GF-D8 (cell line): Measurements from ENCODE around the gene STEAP2.
"Not testable (repeated sequence)": the region's sequence is repeated elsewhere in the genome, so short reads cannot be mapped to it uniquely, and the experiment has no call there.

Experiments
- DNase-seq: peaks from one replicate; lab custom pipeline; 2025; lab: John Stamatoyannopoulos, UW

The STEAP2 gene

DNA sequence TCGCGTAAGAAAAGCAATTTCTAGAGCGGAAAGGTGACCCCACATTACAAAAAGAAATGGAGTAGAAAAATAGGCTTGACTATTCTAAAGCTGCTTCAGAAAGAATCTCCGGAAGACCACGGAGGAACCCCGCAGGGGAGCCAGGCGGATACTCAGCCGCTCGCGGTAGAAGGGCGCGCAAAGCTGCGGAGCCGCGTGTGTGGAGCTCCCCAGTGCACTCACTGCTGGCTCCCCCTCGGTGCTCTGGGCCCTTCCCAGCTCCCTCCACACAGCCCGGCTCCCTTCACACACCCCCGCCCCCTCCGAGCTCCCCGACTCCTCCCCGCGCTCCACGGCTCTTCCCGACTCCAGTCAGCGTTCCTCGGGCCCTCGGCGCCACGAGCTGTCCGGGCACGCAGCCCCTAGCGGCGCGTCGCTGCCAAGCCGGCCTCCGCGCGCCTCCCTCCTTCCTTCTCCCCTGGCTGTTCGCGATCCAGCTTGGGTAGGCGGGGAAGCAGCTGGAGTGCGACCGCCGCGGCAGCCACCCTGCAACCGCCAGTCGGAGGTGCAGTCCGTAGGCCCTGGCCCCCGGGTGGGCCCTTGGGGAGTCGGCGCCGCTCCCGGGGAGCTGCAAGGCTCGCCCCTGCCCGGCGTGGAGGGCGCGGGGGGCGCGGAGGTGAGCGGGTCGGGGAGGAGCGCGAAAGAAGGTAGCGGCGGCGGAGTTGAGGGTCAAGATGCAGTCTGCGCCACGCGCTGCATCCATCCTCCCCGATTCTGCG lies at the start of gene STEAP2:
TSS of gene STEAP2 (plus strand) at position 350 of the 758 bp plus-strand sequence. CDS start 13,343 bp downstream, outside the sequence.
- no peak for DNase-seq

DNA sequence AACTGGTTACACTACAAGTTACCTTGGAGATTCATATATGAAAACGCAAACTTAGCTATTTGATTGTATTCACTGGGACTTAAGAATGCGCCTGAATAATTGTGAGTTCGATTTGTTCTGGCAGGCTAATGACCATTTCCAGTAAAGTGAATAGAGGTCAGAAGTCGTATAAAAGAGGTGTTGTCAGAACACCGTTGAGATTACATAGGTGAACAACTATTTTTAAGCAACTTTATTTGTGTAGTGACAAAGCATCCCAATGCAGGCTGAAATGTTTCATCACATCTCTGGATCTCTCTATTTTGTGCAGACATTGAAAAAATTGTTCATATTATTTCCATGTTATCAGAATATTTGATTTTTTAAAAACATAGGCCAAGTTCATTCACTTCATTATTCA lies 48.0 kb upstream of the STEAP2 start:
- DNase-seq = no peak

DNA sequence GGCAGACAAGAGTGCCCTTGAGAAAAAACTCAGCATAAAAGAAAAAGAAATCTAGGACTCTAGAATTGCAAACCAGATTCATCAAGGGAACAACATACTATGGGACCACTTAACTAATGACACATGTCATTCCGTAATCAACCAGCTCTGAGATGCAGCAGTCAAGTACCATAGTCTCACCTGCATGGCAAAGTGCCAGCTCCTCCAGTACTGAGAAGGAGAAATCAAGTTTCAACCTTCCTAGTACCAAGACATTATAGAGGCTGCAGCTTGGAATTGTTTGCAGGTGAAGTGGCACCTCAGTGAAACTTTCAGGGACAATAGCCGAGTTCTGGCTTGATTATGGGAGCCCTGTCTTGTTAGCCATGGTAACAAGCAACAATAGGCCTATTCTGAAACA lies 45.8 kb upstream of the STEAP2 start:
- no peak for DNase-seq

DNA sequence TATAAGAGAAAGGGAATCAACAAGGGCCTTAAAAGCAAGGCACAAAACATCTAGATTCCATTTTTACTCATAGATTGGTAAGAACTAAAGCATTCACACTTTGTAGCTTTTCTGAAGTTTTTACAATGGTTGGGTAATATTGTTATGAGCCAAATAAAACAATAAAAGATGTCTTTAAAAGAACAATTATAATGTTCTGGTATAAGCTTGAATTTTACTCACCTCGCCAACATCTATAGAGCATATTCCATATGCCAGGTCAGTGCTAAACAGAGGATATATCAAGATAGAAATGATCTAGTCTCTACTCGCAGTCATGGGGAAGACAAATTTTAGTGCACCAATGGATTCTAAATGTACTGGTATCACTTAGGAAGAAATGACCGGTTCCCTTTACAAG lies 45.4 kb upstream of the STEAP2 start:
- no peak for DNase-seq

DNA sequence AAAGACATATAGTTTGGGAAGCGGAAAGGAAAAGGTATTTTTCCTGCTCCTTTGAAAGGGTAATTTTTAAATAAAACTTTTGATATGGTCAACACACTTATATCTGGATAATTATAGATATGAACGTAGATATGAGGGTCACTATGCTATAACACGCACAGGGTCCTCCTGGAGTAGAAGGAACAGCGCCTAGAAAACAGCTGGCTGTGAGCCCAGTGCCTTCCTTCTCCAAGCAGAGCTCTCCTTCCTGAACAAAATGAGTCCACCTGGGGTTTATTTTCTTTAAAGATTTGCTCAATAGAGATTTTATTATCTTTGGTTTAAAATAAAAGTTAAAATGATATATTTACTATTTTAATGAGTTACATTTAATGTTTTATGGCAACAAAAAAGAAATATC lies 44.2 kb upstream of the STEAP2 start:
- no peak for DNase-seq

DNA sequence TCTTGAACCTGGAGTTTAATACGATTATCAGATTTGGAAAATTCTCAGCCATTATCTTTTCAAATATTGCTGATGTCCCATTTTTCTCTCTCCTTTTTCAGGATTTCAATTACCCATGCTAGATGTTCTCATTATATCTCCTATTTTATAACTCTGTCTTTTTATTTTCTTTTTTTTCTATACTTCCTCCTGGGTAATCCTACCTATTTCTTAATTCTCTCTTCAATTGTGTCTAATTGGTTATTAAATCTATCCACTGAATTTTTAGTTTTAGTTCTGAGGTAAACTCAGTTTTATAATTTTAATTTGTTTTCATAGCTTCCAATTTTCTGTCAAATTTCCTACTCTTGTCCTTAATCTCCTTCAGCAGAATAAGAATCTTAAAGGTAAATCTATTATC lies 41.6 kb upstream of the STEAP2 start:
- no peak for DNase-seq

DNA sequence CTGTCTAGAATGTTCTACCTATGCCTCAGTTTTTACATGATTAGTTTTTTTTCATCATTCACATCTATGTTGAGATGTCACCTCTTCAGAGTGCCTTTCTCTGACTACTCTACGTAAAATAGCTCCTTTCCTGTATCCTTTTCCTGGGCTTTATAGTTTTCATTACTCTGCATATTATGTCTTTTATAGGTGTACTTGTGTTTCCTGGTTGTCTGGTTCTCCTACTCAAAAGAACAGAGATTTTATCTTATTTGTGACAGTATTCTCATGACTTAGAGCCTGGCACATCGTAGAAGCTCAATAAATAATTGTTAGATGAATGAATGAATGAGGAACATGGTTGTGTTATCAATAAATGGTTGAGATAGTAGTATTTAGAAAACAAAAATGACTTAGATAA lies 39.4 kb upstream of the STEAP2 start:
- DNase-seq = no peak

DNA sequence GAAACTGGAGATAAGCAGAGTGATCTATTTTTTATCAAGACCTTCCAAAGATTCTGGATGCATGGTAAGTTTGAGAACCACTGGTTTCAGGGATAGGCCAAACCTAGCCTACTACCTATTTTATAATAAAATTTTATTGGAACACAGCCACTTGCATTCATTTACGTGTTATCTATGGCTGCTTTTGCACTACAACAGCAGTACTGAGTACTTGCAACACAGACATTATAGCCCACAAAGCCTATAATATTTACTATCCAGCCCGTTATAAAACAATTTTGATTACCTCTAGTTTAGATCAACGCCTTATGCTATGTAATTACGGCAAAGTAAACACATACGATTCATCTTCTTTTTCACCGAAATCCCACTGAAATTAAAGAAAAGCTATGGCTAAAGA lies 38.9 kb upstream of the STEAP2 start:
- no peak for DNase-seq

DNA sequence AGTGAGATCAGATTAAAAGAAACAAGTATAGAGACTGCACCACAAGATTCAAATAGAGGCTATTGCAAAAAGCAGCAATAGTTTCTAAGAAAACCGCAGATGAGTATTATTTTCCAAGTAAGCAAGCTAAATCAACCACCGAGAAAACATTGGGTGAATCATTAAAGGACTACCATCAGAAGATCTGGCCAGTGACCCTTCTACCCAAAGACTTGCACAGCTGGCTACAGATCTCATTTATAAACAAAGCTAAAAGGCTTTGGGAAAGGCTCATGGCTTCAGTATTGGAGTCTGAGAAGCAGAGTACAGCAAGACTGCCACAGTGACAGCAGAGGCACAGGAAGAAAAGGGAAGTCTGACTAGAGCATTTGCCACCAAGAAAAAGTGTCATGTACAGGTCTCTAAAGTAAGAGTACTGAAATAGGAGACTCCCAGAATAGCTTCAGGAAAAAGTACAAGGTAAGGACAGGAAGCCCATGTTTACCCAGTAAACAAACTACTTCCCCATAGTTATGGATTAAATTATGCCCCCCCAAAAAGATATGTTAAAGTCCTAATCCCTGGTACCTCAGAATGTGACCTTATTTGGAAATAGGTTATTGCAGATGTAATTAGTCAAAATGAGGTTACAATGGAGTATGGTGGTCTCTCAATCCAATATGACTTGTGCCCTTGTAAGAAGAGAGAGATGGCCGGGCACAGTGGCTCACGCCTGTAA lies 38.3 kb upstream of the STEAP2 start:
- no peak for DNase-seq

DNA sequence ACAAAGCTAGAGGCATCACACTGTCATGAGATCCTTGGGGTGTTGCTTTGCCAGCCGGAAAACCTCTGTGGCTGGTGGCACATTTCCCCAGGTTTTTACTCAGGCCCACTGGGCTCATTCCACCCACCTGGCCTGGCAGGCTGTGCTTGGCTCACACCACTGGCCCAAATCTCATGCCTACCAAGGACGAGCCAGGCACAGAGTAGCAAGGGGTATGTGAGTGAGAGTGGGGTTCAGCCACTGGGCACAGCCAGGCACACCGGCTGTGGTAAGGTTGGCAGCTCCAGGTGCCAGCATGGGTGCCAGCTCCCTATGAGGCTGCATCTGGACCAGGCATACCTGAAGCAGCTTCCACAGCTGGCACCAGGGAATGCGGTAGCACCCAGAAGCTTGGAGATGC lies 35.9 kb upstream of the STEAP2 start:
- no peak for DNase-seq

DNA sequence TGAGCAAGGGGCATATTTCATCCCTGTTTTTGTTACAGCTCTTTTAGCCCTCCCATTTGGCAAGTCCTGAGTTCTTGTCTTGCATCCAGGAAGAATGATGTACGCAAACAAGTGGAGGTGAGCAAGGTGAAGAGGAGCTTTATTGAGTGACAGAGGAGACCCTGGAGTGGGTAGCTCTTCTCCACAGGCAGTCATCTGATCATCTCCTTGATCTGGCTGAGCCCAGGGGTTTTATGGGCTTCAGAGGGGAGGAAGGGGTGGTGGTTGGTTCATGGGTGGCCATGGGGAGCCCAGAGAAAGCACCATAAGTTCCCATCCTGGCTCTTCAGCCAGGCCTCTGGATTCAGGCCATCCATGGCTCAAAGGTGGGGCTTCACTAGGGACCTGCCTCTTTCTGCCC lies 35.3 kb upstream of the STEAP2 start:
- DNase-seq = no peak

DNA sequence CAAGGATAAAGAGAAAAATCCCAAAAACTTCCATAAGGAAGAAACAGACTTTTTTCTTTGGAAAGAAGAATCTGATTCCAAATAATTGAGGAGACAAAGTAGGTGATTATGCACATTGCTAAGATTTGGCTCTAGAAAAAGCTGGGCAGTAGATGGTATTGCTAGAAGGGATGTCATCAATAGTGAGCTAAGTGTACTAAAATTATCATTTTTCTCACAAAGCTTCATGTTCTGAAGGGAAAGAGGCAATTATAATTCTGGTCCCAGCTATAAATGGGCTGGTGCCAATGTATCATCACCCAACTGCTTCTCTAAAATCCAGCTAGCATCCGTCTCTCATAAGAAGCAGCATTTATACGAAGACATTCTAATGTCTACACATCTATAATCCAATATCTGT lies 33.4 kb upstream of the STEAP2 start:
- DNase-seq = no peak

DNA sequence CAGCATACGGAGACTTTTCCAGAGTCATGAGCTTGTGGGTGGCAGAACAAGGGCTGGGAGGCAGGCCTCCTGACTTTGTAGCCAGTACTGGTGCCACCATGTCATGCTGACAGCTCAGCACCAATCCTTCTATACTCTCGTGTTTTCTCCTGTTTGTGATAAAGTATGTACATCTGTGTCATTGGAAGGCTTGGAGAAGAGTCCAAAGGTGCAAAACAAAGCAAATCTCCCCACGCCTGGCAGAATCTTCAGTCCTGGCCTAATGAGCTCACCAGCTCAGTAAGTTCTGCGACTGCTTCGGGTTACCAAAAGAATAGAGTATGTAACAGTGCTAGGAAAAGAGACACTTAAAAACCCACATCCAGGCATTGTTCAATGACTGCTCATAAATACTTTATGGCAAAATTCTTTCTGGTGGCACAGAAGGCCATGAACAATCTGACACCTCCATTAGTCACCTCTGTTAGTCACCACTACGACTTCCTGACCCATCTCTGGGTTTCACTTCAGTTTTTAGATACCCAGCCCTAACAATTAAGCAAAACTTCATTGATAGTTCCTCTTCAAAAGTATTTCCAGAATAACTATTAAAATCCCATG lies 32.8 kb upstream of the STEAP2 start:
- DNase-seq = no peak

DNA sequence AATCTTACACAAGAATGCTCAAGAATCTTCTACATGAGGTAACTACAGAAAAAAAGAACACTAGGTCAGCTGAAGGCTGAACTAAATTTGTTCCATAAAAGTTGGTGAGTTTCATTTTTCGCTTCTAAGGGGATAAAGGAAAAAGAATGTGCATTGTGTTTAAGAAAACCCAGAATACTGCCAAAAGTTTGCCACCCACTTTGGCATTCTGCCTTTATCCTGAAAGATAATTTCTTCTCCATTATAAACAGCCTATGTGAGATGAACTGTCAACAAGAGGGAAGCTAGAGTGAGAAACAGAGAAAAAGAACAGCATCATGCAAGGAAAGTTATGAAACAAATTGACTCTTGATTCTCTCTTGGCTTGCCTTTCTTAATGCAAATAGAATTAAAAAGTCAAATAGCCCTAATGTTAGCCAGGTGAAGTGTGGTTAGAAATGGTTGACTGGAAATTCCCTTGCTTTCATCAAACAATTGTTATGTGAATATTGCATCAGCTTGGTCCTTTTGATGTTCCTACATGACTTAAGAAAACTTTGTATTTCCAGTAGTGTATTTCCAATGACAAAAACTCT lies 31.4 kb upstream of the STEAP2 start:
- DNase-seq = no peak

DNA sequence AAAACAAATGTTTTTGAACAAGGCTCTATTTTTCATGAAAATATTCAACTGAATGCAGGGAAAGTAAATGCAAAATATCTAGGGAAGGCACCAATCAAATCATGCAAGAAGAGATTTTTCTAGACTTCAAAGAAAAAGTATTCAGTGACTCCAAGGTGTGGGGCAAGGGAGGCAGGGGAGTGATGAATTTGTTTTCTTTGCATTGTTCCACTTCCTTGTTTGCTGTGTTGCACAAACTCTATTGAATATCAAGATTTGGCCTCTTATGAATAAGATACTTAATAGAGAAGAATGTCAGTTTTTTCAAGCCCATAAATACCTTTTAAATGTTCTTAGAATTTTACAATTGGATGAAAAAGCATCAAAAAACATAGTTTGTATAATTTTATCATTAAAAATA lies 30.9 kb upstream of the STEAP2 start:
- no peak for DNase-seq

DNA sequence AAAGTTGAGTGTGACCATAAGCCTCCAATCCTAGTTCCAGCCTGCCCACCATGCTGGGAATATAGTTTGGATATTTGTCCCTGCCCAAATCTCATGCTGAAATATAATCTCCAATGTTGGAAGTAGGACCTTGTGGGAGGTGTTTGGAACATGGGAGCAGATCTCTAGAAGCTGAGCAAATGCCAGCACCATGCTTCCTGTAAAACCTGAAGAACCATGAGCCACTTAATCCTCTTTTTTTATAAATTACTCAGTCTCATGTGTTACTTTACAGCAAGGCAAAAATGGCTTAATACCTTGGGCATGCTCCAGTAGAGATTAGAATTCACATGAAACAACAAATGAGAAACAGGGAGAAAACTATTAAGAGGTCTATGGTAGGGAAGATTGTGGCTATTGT lies 30.1 kb upstream of the STEAP2 start:
- DNase-seq = no peak

DNA sequence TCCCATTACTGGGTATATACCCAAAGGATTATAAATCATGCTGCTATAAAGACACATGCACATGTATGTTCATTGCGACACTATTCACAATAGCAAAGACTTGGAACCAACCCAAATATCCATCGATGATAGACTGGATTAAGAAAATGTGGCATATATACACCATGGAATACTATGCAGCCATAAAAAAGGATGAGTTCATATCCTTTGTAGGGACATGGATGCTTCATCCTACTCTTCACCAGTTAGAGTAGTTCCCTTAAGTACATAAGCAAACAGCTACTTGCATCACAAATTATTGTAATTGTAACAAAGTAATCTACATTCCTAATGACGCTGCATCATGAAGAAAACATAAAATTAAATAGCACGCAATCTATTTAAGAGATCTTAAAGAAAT lies 25.2 kb upstream of the STEAP2 start:
- not testable (repeated sequence) for DNase-seq

DNA sequence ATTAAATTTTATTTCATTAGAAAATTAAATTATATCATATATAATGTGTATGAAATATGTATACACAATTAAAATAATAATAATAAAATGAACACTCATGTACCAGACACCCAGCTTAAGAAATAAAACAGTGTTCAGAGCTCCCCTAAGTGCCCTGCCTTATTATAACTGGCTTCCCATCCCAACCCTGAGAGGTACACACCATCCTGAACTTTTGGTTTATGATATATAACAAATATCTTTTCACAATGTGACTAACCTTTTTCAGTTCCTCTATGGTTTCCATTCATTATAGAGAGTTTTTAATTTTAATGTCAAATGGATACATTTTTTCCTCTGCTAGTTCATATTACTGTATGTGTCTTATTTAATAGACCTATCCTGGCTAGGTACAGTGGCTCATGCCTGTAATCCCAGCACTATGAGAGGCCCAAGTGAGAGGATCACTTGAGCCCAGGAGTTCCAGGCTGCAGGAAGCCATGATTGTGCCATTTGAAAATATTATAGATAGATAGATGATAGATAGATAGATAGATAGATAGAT lies 24.0 kb upstream of the STEAP2 start:
- no peak for DNase-seq

DNA sequence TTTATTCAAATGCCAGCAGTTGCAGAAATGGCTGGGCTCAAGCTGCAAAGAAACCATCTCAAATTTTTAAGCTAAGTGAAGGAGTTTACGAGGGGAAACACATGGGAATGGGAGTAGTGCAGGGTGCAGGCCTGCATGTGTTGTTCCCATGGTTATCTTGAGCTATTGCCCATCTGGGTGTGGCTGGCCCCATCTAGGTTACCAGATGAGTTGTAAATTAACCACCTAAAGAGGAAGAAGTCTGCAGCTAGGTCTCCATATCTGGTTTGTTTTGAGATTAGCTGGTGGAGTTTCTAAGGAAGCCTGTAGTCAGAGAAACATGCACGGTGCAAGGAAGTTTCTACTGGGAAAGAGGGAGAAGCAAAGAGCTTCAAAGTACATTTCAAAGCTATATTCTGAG lies 23.3 kb upstream of the STEAP2 start:
- DNase-seq = no peak

DNA sequence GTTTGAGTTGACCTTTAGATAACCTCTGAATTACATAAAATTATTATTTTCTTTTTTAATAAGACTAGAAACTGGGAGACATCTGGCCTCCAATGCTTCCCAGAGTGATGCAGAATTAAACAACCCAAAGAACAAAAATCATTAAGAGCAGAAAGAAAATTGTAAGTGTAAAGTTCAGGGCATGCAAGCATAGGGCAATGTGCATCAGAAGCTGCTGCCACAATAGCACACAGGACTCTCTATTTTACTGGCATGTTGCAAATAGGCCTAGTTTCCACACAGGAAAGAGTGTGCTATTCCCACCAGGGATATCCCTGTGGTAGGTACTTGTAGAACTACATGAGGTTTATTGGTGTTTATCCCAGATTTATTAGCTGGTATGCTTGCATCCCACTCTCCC lies 20.5 kb upstream of the STEAP2 start:
- DNase-seq = no peak

DNA sequence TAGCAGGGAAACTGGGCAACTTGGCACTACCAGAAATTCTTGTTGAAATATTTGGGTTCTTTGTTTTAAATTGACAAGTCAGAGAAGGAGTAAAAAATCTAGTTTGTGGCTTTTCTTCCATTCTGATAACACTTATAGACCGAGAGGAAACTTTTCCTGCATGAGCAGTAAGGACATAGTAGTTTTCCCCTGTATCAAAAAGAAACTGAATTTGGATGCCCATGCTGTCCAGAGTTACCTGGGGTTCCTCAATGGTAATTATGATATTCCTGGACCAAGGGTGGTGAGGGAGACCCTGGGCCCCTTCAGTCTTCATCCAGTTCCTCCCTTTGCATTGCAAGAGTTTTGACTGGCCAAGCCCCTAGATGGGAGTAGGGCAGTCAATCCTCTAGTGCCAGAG lies 19.9 kb upstream of the STEAP2 start:
- no peak for DNase-seq

DNA sequence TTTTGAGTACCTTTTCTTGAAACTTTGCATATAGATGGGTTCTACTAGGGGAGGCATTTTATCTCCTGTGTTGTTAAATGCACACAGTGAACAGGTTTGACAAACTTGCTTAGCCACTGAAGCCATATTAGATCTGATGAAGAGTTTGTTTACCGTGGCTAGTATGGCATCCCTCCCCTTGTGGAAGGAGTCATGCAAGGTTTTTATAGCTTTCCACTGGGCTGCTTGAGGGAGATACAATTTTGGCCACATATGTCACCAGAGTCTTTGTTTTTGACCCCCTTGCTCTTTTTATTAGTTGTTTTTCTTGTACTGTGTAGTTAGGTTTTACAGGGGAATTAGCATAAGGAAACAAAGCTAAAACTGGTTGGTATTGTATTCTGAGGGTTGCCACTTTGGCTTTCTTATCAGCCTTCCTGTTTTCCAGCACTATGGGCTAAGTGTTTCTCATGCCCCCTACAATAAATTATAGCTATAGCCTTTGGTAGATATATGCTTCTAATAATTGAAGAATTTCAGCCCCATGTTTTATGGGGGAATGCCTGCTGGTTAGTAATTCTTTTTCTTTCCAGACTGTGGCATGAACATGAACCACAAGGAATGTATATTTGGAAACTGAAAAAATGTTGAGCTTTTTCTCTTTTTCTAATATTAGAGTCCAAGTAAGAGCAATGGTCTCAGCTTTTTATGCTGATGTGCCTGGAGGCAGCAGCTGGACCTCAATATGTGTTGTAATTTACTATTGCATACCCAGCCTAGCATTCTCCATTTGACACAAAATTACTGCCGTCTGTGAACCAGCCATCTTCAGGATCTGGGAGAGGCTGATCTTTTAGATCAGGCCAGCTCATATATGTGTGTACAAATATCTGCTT lies 18.4 kb upstream of the STEAP2 start:
- no peak for DNase-seq
